Left ventricle myocardium inferior (tissue), 1 donor: ENCODE data around the gene EDEM2. TPM values are rescaled to one million over a fixed set of nuclear protein-coding genes. Genes with fewer than 3 reads are reported as not detected.

Source experiments
- DNase-seq: peaks from one replicate; pipeline ENCODE4 v3.0.0-alpha.2; 2020
- H3K27ac ChIP-seq: fragments of 200-600 bp; replicated peaks from 2 replicates; pipeline ENCODE4 v1.8.0; 2021
- H3K27me3 ChIP-seq: fragments of 200-600 bp; 2 replicates; pipeline ENCODE4 v1.8.0; 2021; ENCODE audit warnings: low read depth
- H3K36me3 ChIP-seq: fragments of 200-600 bp; 2 replicates; pipeline ENCODE4 v1.8.0; 2021
- H3K4me1 ChIP-seq: fragments of 200-600 bp; 2 replicates; pipeline ENCODE4 v1.8.0; 2021
- H3K4me3 ChIP-seq: fragments of 200-600 bp; 2 replicates; pipeline ENCODE4 v1.8.0; 2021; ENCODE audit warnings: mild to moderate bottlenecking, moderate library complexity
- H3K9me3 ChIP-seq: fragments of 200-600 bp; replicated peaks from 2 replicates; pipeline ENCODE4 v1.8.0; 2021
- intact Hi-C: fragments of 100-400 bp; cut with micrococcal nuclease; formaldehyde crosslinking; loops from one replicate; pipeline ENCODE4 v1.11.0; 2022
- total RNA-seq: library from RNA; stranded (reverse); fragmentation: NEBNext Ultra II Directional; extraction: Animal tissue kit (Norgen Biotek cat#: 25700); gene quantifications from one replicate; pipeline ENCODE4 v1.2.1, GENCODE V29; 2021
- TF ChIP-seq, protein P1 (sequence below): fragments of 200-600 bp; IDR thresholded peaks from 2 replicates; pipeline ENCODE4 v1.8.0; 2021; ENCODE audit warnings: antibody characterized with exemption, mild to moderate bottlenecking, borderline replicate concordance
- donor health status: DM: no; HTN: yes; CAD: no; lungs with severe emphysema.

The EDEM2 gene
- total RNA-seq, 1 donor from 2014 or later, result 10.4 TPM

DNA sequence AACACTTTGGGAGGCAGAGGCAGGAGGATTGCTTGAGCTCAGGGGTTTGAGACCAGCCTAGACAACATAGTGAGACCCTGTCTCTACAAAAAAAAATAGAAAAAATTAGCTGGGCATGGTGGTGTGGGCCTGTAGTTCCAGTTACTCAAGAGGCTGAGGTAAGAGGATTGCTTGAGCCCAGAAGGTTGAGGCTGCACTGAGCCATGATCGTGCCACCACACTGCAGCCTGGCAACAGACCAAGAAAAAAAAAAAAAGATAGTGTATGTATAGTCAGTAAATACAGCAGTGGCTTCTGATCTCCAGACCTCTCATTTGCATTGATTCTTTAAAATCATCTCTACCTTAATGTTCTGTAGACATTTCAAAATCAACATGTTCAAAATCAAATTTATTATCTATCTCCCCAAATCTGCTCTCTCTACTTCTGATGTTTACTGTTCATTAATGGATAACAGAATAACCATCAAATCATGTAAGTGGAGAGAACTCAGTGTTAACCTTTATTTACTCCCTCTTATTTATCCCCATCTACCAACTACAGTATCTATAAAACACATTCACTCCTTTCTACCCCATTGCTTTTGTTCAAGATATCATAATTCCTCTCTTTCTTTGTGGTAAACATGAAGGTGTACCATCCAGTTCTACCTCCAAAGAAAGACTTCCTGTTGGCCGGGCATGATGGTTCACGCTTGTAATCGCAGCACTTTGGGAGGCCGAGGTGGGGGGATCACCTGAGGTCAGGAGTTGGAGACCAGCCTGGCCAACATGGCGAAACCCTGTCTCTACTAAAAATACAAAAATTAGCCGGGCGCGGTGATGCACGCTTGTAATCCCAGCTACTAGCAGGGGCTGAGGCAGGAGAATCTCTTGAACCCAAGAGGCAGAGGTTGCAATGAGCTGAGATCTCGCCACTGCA is 32.4 kb upstream of the EDEM2 start:
- TF ChIP-seq, protein P1, sequence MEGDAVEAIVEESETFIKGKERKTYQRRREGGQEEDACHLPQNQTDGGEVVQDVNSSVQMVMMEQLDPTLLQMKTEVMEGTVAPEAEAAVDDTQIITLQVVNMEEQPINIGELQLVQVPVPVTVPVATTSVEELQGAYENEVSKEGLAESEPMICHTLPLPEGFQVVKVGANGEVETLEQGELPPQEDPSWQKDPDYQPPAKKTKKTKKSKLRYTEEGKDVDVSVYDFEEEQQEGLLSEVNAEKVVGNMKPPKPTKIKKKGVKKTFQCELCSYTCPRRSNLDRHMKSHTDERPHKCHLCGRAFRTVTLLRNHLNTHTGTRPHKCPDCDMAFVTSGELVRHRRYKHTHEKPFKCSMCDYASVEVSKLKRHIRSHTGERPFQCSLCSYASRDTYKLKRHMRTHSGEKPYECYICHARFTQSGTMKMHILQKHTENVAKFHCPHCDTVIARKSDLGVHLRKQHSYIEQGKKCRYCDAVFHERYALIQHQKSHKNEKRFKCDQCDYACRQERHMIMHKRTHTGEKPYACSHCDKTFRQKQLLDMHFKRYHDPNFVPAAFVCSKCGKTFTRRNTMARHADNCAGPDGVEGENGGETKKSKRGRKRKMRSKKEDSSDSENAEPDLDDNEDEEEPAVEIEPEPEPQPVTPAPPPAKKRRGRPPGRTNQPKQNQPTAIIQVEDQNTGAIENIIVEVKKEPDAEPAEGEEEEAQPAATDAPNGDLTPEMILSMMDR, result no peak
- DNase-seq, result no peak
- intact Hi-C loops, result loop anchor here (10.0 kb wide), 1 partner anchor 65 kb away; no protein-coding TSS in a partner anchor
- no peaks in the 10 kb centered on the region for H3K27me3 ChIP-seq
- H3K4me3 ChIP-seq, result no peak overlapping the region
- no peaks in the 10 kb centered on the region for H3K9me3 ChIP-seq
- peaks cover 2% of the 10 kb centered on the region for H3K4me1 ChIP-seq
- H3K27ac ChIP-seq, result no peak overlapping the region
- H3K36me3 ChIP-seq, result peaks cover 22% of the 10 kb centered on the region

DNA sequence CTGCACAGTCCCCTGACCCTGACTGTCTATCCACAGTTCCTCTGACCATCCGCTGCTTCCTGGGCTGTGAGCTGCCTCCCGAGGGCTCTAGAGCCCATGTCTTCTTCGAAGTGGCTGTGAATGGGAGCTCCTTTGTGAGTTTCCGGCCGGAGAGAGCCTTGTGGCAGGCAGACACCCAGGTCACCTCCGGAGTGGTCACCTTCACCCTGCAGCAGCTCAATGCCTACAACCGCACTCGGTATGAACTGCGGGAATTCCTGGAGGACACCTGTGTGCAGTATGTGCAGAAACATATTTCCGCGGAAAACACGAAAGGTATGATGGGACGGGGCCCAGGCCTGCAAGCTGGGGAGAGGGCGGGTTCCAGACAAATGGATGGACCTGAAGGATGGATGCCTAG is 29.0 kb upstream of the EDEM2 start:
- peaks cover 22% of the 10 kb centered on the region for H3K36me3 ChIP-seq
- no peak for DNase-seq
- H3K4me3 ChIP-seq, result no peak overlapping the region
- H3K9me3 ChIP-seq, result no peaks in the 10 kb centered on the region
- no peak overlapping the region for H3K27ac ChIP-seq
- peaks cover 17% of the 10 kb centered on the region for H3K4me1 ChIP-seq
- H3K27me3 ChIP-seq, result no peaks in the 10 kb centered on the region
- intact Hi-C loops, result no loop called here
- TF ChIP-seq, protein P1, result no peak

DNA sequence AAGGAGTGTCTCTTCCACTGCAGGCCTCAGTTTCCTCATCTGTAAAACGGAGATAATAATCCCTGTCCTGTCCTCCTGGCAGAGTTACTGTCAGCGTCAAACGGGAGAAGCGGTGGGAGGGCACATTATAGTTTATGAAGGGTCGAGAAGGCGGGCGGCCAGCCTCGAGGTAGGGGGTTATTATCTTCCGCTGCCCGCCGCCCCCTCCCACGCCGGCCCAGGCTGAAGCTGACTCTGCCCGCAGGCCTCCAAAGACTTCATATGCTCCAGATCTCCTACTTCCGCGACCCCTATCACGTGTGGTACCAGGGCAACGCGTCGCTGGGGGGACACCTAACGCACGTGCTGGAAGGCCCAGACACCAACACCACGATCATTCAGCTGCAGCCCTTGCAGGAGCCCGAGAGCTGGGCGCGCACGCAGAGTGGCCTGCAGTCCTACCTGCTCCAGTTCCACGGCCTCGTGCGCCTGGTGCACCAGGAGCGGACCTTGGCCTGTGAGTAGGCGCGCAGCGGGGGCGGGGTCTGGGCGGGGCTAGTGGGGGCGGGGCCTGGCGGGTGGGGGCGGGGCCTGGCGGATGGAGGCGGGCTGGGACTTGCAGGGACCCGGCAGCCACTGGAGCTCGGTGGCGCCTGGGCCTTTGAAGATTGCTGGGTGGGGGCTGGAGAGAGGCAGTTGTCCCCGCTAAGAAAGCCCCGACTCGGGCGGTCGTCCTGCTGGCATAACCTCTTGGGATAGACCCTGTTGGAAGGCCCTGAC is 27.5 kb upstream of the EDEM2 start:
- intact Hi-C loops, result no loop called here
- Histone ChIP-seq H3K9me3 (no peaks in the 10 kb centered on the region), H3K36me3 (peaks cover 20% of the 10 kb centered on the region), H3K4me3 (peak overlapping the region; percentile 65), H3K27me3 (no peaks in the 10 kb centered on the region), H3K27ac (no peak overlapping the region), H3K4me1 (peaks cover 17% of the 10 kb centered on the region)
- TF ChIP-seq, protein P1, result no peak
- DNase-seq, result no peak

DNA sequence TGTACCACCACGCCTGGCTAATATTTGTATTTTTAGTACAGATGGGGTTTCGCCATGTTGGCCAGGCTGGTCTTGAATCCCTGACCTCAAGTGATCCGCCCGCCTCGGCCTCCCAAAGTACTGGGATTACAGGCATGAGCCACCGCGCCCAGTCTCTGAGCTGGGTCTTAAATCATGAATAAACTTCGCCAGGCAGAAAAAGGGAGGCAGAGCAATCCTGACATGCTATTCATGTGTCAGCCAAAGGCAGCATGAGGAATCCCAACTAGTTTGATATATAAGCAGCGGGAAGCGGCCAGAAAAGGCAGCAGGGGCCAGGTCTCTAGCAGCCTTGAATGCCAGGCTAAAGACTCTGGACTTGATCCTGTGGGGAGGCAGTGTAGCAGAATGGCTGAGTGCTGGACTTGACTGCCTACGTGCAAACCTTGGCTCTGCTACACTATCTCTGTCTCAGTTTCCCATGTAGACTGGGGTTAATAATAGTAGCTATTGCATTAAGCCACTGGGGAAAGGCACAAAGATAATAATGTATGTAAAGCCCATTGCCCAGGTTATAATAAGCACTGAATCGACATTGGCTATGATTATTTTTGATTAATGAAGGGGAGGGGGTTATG is 26.5 kb upstream of the EDEM2 start:
- peaks cover 16% of the 10 kb centered on the region for H3K36me3 ChIP-seq
- TF ChIP-seq, protein P1, result no peak
- H3K9me3 ChIP-seq, result no peaks in the 10 kb centered on the region
- peaks cover 17% of the 10 kb centered on the region for H3K4me1 ChIP-seq
- peak overlapping the region; percentile 65 for H3K4me3 ChIP-seq
- intact Hi-C loops, result no loop called here
- no peak for DNase-seq
- peak overlapping the region; percentile 17 for H3K27ac ChIP-seq
- no peaks in the 10 kb centered on the region for H3K27me3 ChIP-seq

DNA sequence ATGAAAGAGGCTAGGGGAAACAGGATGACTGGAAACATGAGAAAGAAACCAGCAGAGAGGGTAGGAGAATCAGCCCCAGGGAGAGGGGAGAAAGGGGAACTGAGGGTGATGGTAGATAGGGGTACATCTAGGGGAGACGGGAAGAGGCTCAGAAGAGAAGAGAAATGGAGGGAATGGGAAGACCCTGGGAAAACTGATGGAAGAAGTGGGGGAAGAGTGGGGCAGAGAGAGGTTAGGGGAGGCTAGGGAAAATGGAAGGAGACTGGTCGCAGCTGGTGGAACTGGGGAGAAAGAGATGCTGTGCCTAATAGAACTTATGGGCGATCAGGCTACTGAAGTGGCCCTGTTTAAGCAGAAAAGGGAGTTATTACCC is 25.3 kb upstream of the EDEM2 start:
- Histone ChIP-seq H3K4me1 (peaks cover 17% of the 10 kb centered on the region), H3K27ac (peak overlapping the region; percentile 81), H3K36me3 (peaks cover 13% of the 10 kb centered on the region), H3K27me3 (no peaks in the 10 kb centered on the region), H3K4me3 (peak overlapping the region; percentile 65), H3K9me3 (no peaks in the 10 kb centered on the region)
- DNase-seq, result no peak
- intact Hi-C loops, result no loop called here
- TF ChIP-seq, protein P1, result no peak
